ENCODE results near the gene PALM. TPM values are rescaled to one million over a fixed set of nuclear protein-coding genes. Genes with fewer than 3 reads are reported as not detected.

PALM gene
- total RNA-seq, 1 donor from 2014 or later, result 60.0 TPM

- H3K36me3 Mint-ChIP-seq (ENCODE audit: low read depth, unreplicated experiment), result peaks cover 11% of the 10 kb centered on the region
- no peaks in the 10 kb centered on the region for H3K4me1 Mint-ChIP-seq (ENCODE audit: low read depth, unreplicated experiment)
- no peaks in the 10 kb centered on the region for H3K9me3 Mint-ChIP-seq (ENCODE audit: unreplicated experiment)
- Histone ChIP-seq H3K4me2 (ENCODE audit: low read length) (no peak overlapping the region), H3K27me3 (ENCODE audit: insufficient read depth, low read length) (no peaks in the 10 kb centered on the region), H3K27ac (ENCODE audit: low read depth, low read length) (no peak overlapping the region), H3K4me1 (ENCODE audit: insufficient read depth, low read length) (no peaks in the 10 kb centered on the region), H2AFZ (ENCODE audit: low read depth, low read length) (no peak overlapping the region), H3K9ac (ENCODE audit: low read length) (no peak overlapping the region), H3K79me2 (ENCODE audit: insufficient read depth, low read length) (no peaks in the 10 kb centered on the region), H3K4me3 (ENCODE audit: insufficient read depth, low read depth, low read length) (no peak overlapping the region), H3K36me3 (ENCODE audit: insufficient read depth, low read length) (no peaks in the 10 kb centered on the region), H4K20me1 (ENCODE audit: insufficient read depth, low read length) (no peaks in the 10 kb centered on the region), H3K9me3 (ENCODE audit: insufficient read depth, low read depth, low read length) (no peaks in the 10 kb centered on the region)
- H3K27me3 Mint-ChIP-seq (ENCODE audit: low read depth, unreplicated experiment), result no peaks in the 10 kb centered on the region
- no peak for TF ChIP-seq CTCF (IDR thresholded peaks at IDR 0.05; ENCODE audit: insufficient read depth, low read depth, low read length)
- TF ChIP-seq EZH2 (IDR thresholded peaks at IDR 0.05; ENCODE audit: insufficient read depth, low read length), result no peak
- DNase-seq (ENCODE audit: low read depth) (no peak), FAIRE-seq (no peak)
- H3K4me3 Mint-ChIP-seq (ENCODE audit: unreplicated experiment), result no peak overlapping the region
- no peak overlapping the region for H3K27ac Mint-ChIP-seq (ENCODE audit: unreplicated experiment)
Observed at GRCh38 chr19:736125-736524, 27.4 kb downstream of the PALM start.

GRCh38 chr19:737591-738093, 28.9 kb downstream of the PALM start:
- Mint-ChIP-seq H3K27me3 (ENCODE audit: low read depth, unreplicated experiment) (no peaks in the 10 kb centered on the region), H3K36me3 (ENCODE audit: low read depth, unreplicated experiment) (peaks cover 18% of the 10 kb centered on the region), H3K27ac (ENCODE audit: unreplicated experiment) (no peak overlapping the region), H3K9me3 (ENCODE audit: unreplicated experiment) (peaks cover 1% of the 10 kb centered on the region), H3K4me1 (ENCODE audit: low read depth, unreplicated experiment) (no peaks in the 10 kb centered on the region), H3K4me3 (ENCODE audit: unreplicated experiment) (no peak overlapping the region)
- no peaks in the 10 kb centered on the region for H3K4me1 ChIP-seq (ENCODE audit: insufficient read depth, low read length)
- no peaks in the 10 kb centered on the region for H3K79me2 ChIP-seq (ENCODE audit: insufficient read depth, low read length)
- H3K27ac ChIP-seq (ENCODE audit: low read depth, low read length), result no peak overlapping the region
- H4K20me1 ChIP-seq (ENCODE audit: insufficient read depth, low read length), result no peaks in the 10 kb centered on the region
- no peaks in the 10 kb centered on the region for H3K27me3 ChIP-seq (ENCODE audit: insufficient read depth, low read length)
- no peak overlapping the region for H2AFZ ChIP-seq (ENCODE audit: low read depth, low read length)
- H3K9ac ChIP-seq (ENCODE audit: low read length), result no peak overlapping the region
- no peak overlapping the region for H3K4me2 ChIP-seq (ENCODE audit: low read length)
- FAIRE-seq (no peak), DNase-seq (ENCODE audit: low read depth) (no peak)
- H3K36me3 ChIP-seq (ENCODE audit: insufficient read depth, low read length), result no peaks in the 10 kb centered on the region
- H3K9me3 ChIP-seq (ENCODE audit: insufficient read depth, low read depth, low read length), result no peaks in the 10 kb centered on the region
- peak; percentile 30 for TF ChIP-seq CTCF (IDR thresholded peaks at IDR 0.05; ENCODE audit: insufficient read depth, low read depth, low read length)
- TF ChIP-seq EZH2 (IDR thresholded peaks at IDR 0.05; ENCODE audit: insufficient read depth, low read length), result no peak
- H3K4me3 ChIP-seq (ENCODE audit: insufficient read depth, low read depth, low read length), result no peak overlapping the region

- Mint-ChIP-seq H3K4me1 (ENCODE audit: low read depth, unreplicated experiment) (no peaks in the 10 kb centered on the region), H3K9me3 (ENCODE audit: unreplicated experiment) (peaks cover 3% of the 10 kb centered on the region), H3K27me3 (ENCODE audit: low read depth, unreplicated experiment) (no peaks in the 10 kb centered on the region), H3K36me3 (ENCODE audit: low read depth, unreplicated experiment) (peaks cover 18% of the 10 kb centered on the region), H3K27ac (ENCODE audit: unreplicated experiment) (no peak overlapping the region), H3K4me3 (ENCODE audit: unreplicated experiment) (no peak overlapping the region)
- no peak overlapping the region for H3K27ac ChIP-seq (ENCODE audit: low read depth, low read length)
- H3K4me1 ChIP-seq (ENCODE audit: insufficient read depth, low read length), result no peaks in the 10 kb centered on the region
- no peaks in the 10 kb centered on the region for H3K79me2 ChIP-seq (ENCODE audit: insufficient read depth, low read length)
- FAIRE-seq, result no peak
- H3K4me3 ChIP-seq (ENCODE audit: insufficient read depth, low read depth, low read length), result no peak overlapping the region
- DNase-seq (ENCODE audit: low read depth), result no peak
- no peak overlapping the region for H2AFZ ChIP-seq (ENCODE audit: low read depth, low read length)
- no peaks in the 10 kb centered on the region for H4K20me1 ChIP-seq (ENCODE audit: insufficient read depth, low read length)
- TF ChIP-seq EZH2 (IDR thresholded peaks at IDR 0.05; ENCODE audit: insufficient read depth, low read length) (no peak), CTCF (IDR thresholded peaks at IDR 0.05; ENCODE audit: insufficient read depth, low read depth, low read length) (no peak)
- H3K27me3 ChIP-seq (ENCODE audit: insufficient read depth, low read length), result no peaks in the 10 kb centered on the region
- H3K9me3 ChIP-seq (ENCODE audit: insufficient read depth, low read depth, low read length), result no peaks in the 10 kb centered on the region
- H3K9ac ChIP-seq (ENCODE audit: low read length), result no peak overlapping the region
- no peaks in the 10 kb centered on the region for H3K36me3 ChIP-seq (ENCODE audit: insufficient read depth, low read length)
- no peak overlapping the region for H3K4me2 ChIP-seq (ENCODE audit: low read length)
Observed at GRCh38 chr19:738509-739128, 29.9 kb downstream of the PALM start.
